NCI-H510A (cell line): Measurements from ENCODE around the gene CCN6.

ENCODE experiments used
- DNase-seq: peaks from one replicate; lab custom pipeline; 2025; lab: John Stamatoyannopoulos, UW

Gene CCN6

GRCh38 chr6:112054001-112054400, at the start of gene CCN6:
Gene CCN6, plus strand, starts transcription at chr6:112054104. Its CDS starts 254 bp downstream, at chr6:112054358.
- DNase-seq: no peak

- DNase-seq: no peak
Observed at GRCh38 chr6:112004201-112005012, 49.5 kb upstream of the CCN6 start.

DNA sequence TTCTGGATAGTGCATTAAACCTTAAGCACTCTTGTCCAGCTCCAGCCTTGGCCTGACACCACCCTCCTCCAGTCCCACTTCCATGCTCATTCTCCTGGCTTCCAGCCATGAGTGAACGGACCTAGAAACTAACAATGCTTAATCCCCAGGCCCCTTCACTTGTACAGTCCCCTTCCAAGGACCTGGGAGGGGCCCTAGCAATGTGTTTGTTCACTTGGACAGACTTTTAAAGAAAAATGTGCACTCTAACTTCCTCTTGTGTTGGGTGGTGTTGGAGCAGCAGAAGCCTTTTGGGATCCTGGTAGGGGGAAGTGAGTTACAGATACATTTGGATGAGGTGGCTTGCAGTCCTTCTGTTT, 48.9 kb upstream of the CCN6 start:
- DNase-seq: no peak

- no peak for DNase-seq
Observed at GRCh38 chr6:112007254-112007653, 46.6 kb upstream of the CCN6 start.

GRCh38 chr6:112007805-112008204, 46.1 kb upstream of the CCN6 start:
- DNase-seq: no peak

DNA sequence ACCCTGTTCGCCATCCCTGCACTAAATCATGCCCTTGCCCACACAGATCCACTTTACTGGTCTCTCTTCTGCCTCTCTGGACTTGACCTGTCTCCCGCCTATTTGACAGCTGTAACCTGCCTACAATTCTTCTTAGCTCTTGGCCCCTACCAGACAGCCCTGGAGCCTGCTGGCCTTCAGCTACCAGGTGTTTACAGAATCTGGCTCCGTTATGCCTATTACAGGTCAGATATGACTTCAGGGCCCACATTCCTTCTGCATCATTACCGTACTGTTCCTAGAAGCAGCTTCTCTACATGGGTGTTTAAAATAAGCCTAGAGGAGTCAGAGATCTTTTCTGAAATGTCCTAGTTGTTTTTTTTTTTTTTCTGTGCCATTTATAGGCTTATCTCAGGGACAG, 45.4 kb upstream of the CCN6 start:
- no peak for DNase-seq

DNA sequence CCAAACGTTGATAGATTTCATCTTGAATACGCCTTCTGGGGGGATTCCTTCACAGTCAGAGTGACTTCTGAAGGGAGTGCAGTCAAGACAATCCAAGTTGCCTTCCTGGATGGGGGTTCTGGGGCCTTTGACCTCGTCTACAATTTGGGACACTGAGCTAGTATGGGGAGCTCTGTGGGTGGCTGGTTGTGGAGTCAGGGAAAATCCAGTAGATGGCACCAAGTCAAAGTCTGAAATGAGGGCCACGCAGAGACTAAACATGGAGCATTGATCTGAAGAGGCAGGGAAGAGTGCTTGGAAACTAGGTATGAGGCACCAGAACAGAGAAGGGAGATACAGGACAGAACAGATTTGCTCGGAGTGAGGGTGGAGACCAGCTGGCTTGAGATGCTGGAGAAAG, 43.6 kb upstream of the CCN6 start:
- no peak for DNase-seq

DNA sequence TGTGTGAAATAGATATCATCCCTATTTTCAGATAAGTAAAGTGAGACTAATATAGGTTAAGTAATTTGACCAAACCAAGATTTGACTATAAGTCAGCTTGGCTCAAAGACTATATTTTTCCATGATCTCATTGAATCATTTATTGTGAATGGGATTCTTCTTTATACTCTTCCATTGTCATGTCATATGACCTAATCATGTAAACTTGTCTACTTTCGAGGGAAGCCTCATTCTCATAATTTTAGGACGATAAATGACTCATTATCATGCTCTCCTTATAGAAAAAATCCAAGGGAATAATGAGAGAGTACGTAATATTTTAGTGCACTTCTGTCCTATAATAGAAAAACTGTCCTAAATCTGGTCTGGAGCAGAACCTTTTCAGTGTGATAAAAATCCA, 40.9 kb upstream of the CCN6 start:
- no peak for DNase-seq

DNA sequence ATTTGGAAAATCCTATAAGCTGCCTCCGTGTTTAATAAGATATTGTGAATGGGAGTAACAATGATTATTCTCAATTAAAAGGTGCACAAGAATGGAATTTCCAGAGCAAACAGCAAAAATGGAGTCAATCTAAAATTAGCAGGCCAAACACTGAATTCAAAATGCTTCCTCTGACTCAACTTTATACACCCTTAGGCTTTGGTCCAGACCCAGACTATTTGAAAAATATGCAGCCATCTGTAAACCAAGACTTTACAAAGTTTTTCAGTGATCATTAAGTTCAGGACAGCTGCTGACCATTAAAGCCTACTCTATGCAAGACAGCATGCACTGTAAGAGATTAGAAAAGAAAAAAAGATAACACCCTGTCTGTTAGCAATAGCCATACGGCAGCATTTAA, 39.4 kb upstream of the CCN6 start:
- DNase-seq: no peak

GRCh38 chr6:112015725-112016124, 38.2 kb upstream of the CCN6 start:
- DNase-seq: no peak

DNA sequence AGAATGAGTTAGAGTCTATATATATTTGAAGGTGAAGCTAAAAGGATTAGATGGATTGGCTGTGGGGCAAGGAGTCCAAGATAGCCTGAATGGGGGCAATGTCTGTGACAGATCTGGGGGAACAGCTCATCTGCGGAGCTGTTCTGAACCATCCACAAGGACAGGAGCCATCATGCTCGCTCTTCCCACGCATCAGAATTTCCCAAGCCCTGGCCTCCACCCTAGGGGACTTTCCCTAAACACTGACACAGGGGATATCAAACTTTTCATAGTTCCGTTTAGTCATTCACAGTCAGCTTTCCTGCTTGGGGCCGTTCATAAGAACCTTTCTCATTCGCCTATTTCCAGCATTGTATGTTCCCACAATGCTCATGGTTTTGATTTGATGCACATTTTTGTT, 37.6 kb upstream of the CCN6 start:
- DNase-seq: no peak

DNA sequence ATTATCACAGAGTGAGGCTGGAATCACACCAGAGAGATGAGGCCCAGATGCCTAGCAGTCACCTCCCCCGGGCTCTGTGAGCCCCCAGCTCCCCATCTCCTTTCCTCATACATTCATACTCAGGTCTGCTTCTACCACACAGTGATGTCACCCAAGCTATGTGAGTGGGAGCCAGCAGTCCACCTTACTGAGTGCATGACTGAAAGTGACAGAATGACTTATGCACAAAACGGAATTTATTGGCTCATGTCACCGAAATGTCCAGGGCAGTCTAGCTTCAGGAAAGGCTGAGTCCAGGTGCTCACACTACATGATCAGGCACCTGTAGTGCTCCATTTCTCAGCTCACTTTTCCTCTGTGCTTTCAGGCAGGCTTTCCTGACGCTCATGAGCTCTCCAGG, 36.7 kb upstream of the CCN6 start:
- no peak for DNase-seq

DNA sequence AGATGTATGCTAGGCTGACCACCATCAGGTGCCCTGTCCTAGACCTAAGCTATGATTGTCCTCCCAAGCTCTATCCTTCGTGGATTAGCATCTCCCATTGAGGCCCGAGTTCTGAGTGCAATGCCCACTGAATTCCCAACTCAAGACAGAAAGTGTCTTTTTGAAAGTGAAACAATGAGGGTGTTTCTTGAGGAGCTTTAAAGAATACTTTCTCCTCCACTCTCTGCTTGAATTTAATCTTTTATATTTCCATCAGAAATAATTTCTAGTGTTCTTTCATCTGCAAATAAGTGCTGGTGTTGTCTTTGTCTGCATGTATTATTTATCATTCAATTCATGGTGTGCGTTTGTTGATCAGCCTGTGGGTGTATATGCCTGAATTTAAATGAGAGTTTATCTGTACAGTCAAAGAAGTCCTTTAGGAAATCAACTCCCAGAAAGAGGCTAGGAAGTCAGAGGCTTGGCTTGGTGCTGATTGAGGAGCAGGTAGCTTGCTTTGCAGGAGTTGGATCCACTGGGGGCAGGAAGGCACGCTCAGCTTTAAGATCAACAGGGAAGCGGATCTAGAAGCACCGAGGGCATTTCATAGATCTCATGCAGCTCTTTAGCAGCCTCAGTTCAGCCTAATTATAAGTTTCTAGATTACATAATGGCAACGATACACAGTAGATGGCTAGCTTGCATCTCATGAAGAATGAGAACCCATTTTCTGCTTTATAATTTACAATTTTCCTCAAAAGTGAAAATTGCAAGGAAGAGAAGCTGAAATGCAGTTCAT, 36.0 kb upstream of the CCN6 start:
- no peak for DNase-seq

DNA sequence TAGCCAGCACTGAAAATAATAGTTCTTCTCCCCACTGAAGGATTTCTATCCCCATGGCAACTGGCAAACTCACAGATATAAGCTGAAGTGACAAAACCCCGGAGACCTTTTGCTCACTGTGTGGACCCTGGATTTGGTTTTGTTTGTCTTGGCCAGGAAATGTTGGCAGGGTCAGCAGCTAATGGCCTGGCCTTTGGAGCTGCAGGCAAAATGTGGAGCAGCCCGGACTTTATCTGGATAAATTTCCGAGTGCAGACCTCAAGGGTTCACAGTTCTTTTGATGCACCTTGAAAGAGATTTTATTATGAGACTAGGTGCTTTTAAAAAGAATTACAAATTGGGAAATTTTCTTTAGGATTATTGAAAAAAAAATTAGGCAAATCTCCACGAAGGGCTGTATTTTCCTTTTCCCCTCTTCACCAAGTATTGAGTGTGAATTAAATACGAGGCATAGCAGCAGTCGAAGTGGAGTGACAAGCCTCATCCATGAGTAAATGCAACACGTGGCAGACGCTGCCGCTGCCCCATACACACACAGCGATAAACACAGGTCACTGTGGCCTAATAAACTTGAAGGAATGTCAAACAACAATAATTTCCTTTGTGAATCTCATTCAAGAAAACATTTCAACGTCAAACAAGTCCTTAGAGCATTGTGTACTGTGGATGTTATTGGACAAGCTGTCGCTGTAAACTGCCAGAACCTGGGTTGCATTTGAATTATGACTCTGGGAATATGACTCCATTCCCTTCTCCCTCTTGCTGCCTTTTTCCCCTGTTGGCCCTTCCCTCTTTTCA, 35.1 kb upstream of the CCN6 start:
- DNase-seq: no peak

GRCh38 chr6:112019589-112019988, 34.3 kb upstream of the CCN6 start:
- DNase-seq: no peak

GRCh38 chr6:112021691-112022310, 32.1 kb upstream of the CCN6 start:
- no peak for DNase-seq

GRCh38 chr6:112022749-112023148, 31.2 kb upstream of the CCN6 start:
- DNase-seq: no peak

- DNase-seq: no peak
Observed at GRCh38 chr6:112024464-112024863, 29.4 kb upstream of the CCN6 start.

DNA sequence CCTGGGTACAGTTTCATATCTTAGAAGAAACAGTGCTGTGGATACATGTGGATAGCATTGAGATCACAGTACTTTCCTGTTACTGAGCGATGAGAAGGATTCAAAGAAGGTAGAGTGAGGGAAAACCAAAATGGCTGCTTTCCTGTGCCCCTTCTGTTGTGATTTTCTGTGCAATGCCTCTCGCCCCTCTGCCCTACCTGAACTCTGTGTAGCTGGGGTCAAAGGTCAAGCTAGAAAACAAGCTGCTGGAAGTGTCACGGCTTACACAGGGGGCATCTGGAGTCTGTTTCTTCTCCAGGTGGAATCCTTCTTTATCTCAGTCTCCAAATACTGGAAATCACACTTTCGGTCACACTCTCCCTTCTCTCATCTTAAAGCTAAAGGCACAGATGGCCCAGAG, 27.0 kb upstream of the CCN6 start:
- DNase-seq: no peak

- no peak for DNase-seq
Observed at GRCh38 chr6:112027942-112028674, 25.8 kb upstream of the CCN6 start.

GRCh38 chr6:112029045-112029822, 24.7 kb upstream of the CCN6 start:
- DNase-seq: no peak
